ENCODE results near the gene CUTA. TPM values are rescaled to one million over a fixed set of nuclear protein-coding genes. Genes with fewer than 3 reads are reported as not detected.
A peak's percentile ranks its signal among the peaks of the same experiment; 100 is the strongest.

CUTA gene
- total RNA-seq, 1 experiment from 2014 or later, result 212 TPM

DNA sequence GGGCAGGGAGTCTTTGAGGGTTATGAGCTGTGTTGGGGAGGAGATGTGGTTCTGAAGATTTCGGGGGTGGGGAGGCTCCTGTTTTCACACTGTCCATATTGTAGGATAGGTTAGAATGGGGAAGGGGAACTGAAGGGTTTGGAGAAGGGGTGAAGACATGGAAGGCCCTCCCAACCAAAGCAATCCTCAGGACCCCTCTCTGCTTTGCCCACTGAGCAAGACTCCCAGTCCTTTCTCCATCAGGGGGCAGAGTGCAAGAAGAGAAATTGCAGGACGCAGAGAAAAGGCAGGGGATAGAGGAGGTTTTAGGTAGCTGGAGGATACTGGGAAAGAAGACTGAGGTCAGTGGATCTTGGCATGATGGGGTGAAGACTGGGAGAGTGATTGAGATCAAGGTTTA, 5.9 kb upstream of the CUTA start:
- DNase-seq (ENCODE audit: unreplicated experiment), result no peak
- no TSS peak for BruUV-seq (replicated peaks)
- peak overlapping the region; percentile 97 for H3K4me3 Mint-ChIP-seq (ENCODE audit: unreplicated experiment)
- intact Hi-C loops (cut with micrococcal nuclease), result loop anchor here (10.0 kb wide), 1 partner anchor 281 kb away; no protein-coding TSS in a partner anchor
- POLR2A ChIA-PET, result interaction anchor here (1.4 to 3.2 kb wide), 4 partner anchors 13 to 124 kb away, joined by 4 to 35 read pairs (median 6); partner anchors contain the start of gene PHF1
- no peaks in the 10 kb centered on the region for H3K36me3 Mint-ChIP-seq (ENCODE audit: insufficient read depth, unreplicated experiment)
- no peaks in the 10 kb centered on the region for H3K9me3 Mint-ChIP-seq (ENCODE audit: unreplicated experiment)
- peak overlapping the region; percentile 85 for H3K27ac Mint-ChIP-seq (ENCODE audit: low read depth, unreplicated experiment)
- peaks cover 42% of the 10 kb centered on the region for H3K4me1 Mint-ChIP-seq (ENCODE audit: insufficient read depth, unreplicated experiment)
- no peaks in the 10 kb centered on the region for H3K27me3 Mint-ChIP-seq (ENCODE audit: insufficient read depth, unreplicated experiment)
- CTCF ChIA-PET, result interaction anchor here (0.6 to 0.7 kb wide), 2 partner anchors 18 to 1534 kb away, joined by 3 to 5 read pairs; no protein-coding TSS in a partner anchor
- TF ChIP-seq, protein P1, sequence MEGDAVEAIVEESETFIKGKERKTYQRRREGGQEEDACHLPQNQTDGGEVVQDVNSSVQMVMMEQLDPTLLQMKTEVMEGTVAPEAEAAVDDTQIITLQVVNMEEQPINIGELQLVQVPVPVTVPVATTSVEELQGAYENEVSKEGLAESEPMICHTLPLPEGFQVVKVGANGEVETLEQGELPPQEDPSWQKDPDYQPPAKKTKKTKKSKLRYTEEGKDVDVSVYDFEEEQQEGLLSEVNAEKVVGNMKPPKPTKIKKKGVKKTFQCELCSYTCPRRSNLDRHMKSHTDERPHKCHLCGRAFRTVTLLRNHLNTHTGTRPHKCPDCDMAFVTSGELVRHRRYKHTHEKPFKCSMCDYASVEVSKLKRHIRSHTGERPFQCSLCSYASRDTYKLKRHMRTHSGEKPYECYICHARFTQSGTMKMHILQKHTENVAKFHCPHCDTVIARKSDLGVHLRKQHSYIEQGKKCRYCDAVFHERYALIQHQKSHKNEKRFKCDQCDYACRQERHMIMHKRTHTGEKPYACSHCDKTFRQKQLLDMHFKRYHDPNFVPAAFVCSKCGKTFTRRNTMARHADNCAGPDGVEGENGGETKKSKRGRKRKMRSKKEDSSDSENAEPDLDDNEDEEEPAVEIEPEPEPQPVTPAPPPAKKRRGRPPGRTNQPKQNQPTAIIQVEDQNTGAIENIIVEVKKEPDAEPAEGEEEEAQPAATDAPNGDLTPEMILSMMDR (IDR thresholded peaks at IDR 0.05; ENCODE audit: unreplicated experiment), result no peak

DNA sequence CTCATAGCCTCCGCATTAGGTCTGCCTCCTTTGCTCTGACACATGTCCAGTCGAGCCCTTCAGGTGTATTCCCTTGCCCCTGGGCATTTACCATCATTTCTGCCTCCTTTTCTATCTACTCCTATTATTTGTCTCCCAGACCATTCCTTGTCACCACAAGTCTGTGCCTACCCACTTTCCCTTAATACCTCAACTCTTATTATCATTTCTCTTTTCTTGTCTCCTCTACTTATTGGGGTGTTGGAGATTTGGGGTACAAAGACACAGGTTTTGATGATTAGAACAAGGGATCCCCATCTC, 3.4 kb upstream of the CUTA start:
- peaks cover 37% of the 10 kb centered on the region for H3K4me1 Mint-ChIP-seq (ENCODE audit: insufficient read depth, unreplicated experiment)

DNA sequence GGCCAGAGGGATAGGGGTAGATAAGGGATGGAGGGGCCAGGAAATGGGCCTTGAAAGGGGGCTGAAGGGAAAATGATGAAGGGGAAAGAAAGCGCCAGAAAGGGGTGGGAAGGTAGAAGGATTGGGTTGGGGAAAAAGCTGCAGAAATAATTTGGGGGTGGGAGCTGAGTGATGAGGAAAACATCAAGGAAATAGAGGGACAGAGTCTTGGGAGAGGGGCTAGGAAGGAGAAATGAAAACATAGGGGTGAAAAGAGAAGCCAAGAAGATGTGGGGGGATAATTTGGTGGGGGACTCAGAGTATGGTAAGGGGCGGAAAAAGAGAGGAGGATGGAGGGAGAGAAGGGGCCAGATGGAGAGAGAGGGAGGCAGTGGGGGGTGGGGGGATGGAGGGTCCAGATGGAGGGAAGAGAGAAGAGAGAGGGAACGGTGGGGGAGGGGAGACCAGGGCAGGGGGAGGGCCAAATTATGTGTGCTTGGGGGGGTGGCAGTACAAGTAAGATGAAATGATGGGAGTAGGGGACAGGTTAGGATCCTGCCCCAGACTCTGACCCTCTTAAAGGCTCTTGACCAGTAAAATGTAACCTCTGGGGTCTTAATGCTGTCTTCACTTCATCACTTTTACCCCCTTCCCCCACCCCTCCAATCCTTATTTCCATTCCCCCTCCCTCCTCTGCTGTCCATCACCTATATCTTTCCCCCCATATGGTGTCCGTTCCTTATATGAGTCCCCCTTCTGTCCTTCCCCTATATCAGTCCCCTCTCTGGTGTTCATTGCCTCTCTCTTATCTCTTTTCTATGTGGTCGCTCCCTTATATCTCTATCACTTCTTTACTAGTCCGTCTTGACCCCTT, 2.8 kb upstream of the CUTA start:
- H3K9me3 Mint-ChIP-seq (ENCODE audit: unreplicated experiment), result no peaks in the 10 kb centered on the region
- peaks cover 39% of the 10 kb centered on the region for H3K4me1 Mint-ChIP-seq (ENCODE audit: insufficient read depth, unreplicated experiment)
- peaks cover 10% of the 10 kb centered on the region for H3K36me3 Mint-ChIP-seq (ENCODE audit: insufficient read depth, unreplicated experiment)
- no peak for DNase-seq (ENCODE audit: unreplicated experiment)
- no TSS peak for BruUV-seq (replicated peaks)
- intact Hi-C loops (cut with micrococcal nuclease), result loop anchor here (10.0 kb wide), 1 partner anchor 284 kb away; no protein-coding TSS in a partner anchor
- peak overlapping the region; percentile 2 for H3K27ac Mint-ChIP-seq (ENCODE audit: low read depth, unreplicated experiment)
- ChIA-PET CTCF (interaction anchor here (0.7 kb wide), 1 partner anchor 131 kb away, joined by 4 read pairs; the partner anchor contains the start of genes PFDN6 and WDR46), POLR2A (no interaction called here)
- no peaks in the 10 kb centered on the region for H3K27me3 Mint-ChIP-seq (ENCODE audit: insufficient read depth, unreplicated experiment)
- peak overlapping the region; percentile 4 for H3K4me3 Mint-ChIP-seq (ENCODE audit: unreplicated experiment)
- TF ChIP-seq, protein P1 (IDR thresholded peaks at IDR 0.05; ENCODE audit: unreplicated experiment), result no peak

More for the DNA sequence above, 3.4 kb upstream of the CUTA start:
- ChIA-PET CTCF (no interaction called here), POLR2A (no interaction called here)
- BruUV-seq (replicated peaks), result no TSS peak
- Mint-ChIP-seq H3K4me3 (ENCODE audit: unreplicated experiment) (peak overlapping the region; percentile 4), H3K27ac (ENCODE audit: low read depth, unreplicated experiment) (peak overlapping the region; percentile 2), H3K27me3 (ENCODE audit: insufficient read depth, unreplicated experiment) (no peaks in the 10 kb centered on the region), H3K9me3 (ENCODE audit: unreplicated experiment) (no peaks in the 10 kb centered on the region), H3K36me3 (ENCODE audit: insufficient read depth, unreplicated experiment) (peaks cover 5% of the 10 kb centered on the region)
- no peak for DNase-seq (ENCODE audit: unreplicated experiment)
- TF ChIP-seq, protein P1 (IDR thresholded peaks at IDR 0.05; ENCODE audit: unreplicated experiment), result no peak
- intact Hi-C loops (cut with micrococcal nuclease), result loop anchor here (10.0 kb wide), 1 partner anchor 284 kb away; no protein-coding TSS in a partner anchor

Measured in MCF 10A (cell line).